ENCODE results near the gene PBX1.

The PBX1 gene

DNA sequence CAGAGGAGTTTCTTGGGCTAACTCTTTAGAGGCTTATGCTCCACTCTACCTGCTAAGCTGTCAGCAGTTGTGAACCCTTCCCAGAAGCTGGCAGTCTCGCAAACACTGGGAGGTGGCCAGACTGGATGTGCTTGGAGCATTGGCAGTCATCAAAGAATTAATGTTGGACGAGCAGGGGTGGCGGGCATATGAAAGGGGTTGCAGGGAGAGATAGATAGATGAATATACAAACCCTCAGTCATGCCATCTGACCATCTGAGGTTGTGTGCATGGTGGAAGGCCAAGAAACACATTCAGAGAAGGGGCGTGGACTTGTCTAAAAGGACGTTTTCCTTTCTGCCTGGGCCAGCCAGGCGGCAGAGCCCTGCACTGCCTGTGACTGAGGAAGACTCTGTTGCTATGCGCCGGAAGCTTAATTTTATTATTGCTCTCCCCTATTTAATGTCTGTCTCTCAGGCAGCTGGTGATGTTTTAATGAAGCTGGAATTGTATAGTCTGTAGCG, 164.4 kb downstream of the PBX1 start:
- no peak for DNase-seq (ENCODE audit: low spot score)

DNA sequence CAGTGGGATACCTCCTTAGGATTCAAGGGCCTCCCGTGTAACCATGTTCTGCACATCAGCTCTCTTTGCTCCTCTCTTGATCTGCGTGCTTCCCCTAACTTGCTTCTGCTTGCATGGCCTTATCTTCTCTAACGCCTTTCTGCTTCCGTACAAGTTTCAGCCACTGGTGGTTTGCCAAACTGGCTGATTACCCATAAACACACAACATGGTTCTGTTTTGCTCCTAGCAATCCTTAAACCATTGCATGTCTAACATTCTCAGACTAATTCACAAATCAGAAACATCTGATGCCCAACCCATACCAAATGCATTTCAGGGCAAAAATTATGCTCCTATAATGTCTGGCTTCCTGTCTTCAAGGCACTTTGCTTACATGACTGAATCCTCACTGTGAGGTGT, 166.4 kb downstream of the PBX1 start:
- DNase-seq (ENCODE audit: low spot score), result peak; percentile 74

DNA sequence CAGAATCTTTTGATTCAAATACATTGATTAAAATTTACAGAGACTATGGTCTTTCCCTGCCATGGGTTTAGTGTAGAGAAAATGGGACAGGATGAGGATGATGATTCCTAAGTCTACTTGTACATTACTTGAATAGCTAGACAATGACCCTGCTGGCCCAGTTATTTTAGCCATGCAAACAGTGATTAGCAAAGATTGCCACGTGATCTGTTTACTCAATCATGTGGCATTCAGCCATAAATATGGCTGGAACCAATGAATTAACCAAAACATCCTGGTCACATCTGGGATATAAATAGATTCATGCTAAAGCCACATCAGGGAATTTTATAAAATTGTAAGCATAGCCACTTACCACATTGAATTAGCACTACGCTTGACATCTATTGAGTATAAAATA, 167.3 kb downstream of the PBX1 start:
- DNase-seq (ENCODE audit: low spot score), result peak; percentile 81

DNA sequence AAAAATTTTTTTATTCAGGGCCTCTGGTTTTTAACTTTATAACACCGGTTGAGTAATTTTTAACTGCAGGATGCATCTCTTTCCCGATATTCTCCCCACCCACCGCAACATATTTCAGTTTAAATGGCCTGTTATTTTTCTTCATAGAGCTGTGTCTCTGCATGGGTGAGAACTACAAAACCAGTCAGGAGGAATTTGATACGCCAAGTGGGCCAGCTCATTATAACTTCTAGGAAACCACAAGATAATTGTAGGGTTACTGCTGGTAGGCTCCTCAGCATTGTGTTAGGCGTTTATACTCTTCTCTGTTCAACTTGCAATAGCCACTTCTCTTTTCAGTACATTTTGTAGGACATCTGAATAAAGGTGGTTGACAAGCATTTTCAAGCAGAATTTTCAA, 169.7 kb downstream of the PBX1 start:
- DNase-seq (ENCODE audit: low spot score), result no peak

DNA sequence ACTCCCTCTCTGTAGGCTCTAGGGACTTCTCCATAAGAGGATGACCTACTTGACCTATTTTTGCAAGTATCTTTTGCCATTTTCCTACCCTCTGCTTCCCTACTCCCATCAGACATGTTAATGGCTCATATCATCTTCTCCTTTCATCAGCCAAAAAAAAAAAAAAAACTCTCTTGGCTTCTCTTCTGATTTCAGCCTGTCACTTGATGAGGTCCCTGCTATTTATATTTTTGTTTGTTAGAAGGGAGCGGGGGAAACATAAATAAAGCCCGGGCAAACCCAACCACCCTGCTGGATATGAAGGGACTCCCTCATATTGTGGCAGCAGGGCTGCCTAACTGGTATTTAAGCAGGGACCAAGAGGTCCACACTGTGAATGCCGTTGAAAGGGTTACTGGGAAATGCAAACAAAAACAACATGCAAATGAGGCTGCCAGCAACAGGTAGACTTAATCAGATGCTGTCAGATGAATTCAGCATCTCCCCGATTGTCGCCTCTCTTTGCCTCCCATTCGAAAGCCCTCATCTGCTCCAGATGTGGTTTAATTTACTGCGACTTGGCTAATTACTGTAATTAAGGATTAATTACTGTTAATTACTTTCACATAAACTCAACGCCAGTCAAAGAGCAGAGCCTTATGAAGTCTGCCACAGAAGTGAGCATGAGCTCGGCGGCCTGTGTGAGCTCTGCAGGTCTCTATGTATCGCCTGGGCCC, 172.3 kb downstream of the PBX1 start:
- DNase-seq (ENCODE audit: low spot score), result no peak

DNA sequence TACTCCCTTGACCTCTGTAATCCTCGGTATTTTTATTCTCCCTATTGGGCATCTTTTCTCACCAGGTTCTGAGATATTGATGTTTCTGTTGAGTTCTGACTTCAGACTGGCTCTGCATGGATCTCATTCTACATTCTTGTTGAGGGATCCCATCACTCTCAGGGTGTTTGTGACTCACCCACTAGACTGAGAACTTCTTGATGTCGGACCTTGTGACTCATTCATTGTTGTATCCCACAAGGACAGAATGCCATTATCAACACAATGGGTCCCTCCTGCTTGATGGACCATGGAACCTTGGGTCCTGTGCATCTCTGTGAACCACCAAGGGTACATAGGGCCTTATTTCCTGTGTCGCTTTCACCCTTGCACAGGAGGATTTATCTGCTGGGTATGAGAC, 174.1 kb downstream of the PBX1 start:
- DNase-seq (ENCODE audit: low spot score), result peak; percentile 55

DNA sequence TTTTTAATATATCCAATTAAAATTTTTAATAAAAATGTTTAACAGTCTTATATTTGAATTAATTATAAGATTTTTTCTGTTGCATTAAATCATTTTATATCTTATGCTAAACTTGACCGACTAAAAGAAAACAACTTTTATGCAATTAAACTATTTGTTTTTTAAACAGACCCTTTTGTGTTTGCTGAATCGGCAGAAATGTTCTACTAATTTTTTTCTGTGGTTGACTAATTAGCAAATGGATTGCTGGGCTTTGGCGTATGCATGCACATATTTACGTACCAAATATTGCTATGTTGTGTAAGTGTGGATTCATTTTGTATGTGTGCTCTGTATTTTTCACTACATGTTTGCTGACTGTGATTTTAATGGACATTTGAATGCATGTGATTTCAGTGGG, 174.8 kb downstream of the PBX1 start:
- DNase-seq (ENCODE audit: low spot score), result no peak

DNA sequence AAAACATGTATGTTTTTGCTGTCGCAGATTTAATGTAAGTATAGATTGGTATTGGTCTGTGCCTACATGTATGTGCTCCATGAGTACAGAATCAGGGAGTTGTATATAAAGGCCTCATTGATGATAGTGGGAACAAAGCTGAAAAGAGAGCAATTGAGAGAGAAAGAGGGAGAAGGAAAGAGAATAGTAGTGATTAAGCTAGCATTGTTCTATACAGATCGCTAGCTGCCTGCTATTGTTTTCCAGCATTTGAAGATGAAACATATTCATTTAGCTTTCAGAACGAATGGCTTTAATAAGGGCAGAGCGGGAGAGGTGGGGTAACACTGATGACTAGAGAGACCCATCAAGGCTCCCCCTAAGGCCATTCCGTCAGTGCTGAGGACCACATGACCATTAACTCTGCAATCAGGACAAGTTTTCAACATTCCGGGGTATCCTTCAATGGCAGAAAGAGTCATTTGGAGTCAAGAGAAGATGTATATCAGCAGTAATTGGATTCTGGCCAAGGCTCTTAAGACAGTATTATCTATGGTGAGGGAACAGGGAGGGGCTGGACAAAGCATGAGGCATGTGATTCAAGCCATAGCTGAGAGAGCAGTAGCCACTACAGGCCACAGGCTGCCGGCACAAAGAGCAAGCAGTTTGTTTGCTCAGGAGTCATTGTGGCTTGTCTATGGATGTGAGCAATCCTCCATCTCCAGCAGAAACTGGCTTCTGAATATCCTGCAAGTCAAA, 176.5 kb downstream of the PBX1 start:
- DNase-seq (ENCODE audit: low spot score), result no peak

DNA sequence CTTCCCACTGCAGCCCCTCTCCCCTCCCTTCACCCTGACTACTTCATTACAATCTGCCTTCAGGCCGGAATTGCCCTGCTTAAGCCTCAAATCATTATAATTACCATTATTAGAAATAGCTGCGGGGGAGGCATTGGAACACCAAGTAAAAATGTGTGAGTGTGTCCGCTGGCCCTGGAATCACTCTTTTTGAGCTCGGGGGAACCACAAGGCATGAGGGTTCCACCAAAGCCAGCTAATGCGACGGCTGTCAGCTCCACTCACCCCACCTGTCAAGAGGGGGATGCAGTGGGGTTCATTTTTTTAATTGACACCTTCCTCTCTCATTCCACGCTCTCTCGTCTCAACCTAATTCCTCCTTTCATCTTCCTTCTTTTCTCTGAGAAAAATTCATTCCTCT, 177.2 kb downstream of the PBX1 start:
- no peak for DNase-seq (ENCODE audit: low spot score)

DNA sequence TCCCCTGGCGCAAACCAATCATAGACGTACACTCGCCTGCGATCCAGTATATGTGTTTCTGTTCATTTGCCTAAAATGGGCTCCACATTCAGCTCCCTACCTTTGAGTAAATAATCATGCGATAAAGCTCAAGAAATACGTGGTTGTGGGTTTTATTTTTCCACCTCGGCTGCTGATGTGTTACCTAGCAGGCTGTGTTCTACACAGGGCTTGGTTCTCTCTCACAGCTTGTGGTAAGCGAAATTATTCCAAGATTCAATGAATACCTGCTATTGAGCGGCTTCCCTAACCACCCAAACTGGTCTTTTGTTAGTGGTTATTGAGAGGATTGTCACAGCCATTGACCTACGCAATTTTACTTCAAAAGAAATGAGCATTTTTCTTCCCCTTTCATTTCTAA, 180.2 kb downstream of the PBX1 start:
- DNase-seq (ENCODE audit: low spot score), result no peak

DNA sequence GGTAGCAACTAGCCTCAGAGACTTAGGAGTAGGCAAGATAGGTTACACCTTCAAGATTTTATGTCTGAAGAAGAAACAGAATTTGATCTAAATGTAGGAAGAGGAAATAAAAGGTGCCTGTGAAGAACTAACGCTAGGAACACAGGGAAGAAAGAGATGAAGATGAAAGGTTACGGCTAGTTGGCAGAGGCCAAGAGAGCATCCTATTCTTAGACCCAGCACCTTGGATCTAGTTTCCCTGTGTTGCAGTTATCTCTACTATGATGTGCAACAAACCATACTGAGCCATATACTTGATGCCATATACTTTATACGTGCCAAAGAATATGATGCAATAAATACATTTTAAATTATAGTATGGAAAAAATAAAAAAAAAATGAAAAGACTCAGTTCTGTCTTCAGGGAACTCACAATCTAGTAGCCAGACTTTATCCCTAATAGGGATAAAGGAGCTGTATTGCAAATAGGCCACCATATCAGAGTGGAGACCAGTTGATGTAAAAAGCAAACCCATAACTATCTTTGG, 181.1 kb downstream of the PBX1 start:
- DNase-seq (ENCODE audit: low spot score), result no peak

DNA sequence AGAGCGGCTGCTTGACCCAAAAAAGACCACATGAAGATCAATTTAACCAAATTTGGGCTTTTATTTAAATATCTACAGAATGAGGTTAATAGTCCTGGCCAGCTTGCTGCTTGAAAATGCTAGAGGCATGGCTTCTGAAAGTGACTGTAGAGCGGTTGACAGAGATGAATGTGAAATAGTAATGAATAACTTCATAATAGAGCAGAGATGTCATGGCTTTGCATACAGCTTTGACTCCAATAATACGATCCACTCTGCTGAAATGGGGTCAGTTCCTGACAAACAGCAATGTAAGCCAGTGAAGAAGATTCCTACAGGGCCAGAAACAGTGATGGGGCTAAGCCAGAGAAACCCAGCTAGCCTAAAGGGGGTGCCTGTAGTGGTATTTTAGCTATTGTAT, 183.8 kb downstream of the PBX1 start:
- no peak for DNase-seq (ENCODE audit: low spot score)

DNA sequence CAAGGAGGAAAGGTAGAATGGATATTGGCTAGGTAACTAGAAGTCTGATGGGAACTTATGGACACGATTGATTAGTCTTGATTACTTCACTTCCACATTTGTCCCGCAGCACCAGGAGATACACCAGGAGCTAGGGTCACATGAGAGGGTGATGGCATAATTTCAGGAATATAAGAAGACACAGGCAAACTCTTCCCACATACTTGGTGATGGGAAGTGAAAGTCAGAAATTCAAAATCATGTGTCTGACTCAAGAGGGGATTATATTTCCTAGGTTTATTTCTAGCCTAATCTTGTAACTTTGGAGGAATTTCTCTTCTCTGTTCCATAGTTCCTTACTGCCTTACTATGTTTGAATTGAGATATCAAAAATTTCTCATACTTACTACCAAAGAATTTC, 185.0 kb downstream of the PBX1 start:
- no peak for DNase-seq (ENCODE audit: low spot score)

DNA sequence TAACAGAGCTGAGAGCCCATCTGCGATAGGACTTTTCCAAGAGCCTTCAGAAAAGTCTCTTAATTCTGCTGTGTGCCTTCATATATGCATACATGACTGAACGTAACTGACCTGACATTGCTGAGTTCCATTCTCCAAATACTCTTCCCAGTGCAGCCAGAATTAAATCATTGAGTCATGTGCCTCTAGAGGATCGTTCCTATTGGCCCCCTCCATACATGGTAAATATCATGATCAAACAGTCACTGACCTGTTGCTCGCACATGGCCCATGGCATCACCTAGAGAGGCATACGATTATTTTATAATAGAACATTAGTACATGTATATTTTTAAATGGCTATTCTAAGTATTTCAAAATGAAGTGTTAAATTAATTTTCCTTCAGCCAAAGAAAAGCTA, 186.8 kb downstream of the PBX1 start:
- no peak for DNase-seq (ENCODE audit: low spot score)

DNA sequence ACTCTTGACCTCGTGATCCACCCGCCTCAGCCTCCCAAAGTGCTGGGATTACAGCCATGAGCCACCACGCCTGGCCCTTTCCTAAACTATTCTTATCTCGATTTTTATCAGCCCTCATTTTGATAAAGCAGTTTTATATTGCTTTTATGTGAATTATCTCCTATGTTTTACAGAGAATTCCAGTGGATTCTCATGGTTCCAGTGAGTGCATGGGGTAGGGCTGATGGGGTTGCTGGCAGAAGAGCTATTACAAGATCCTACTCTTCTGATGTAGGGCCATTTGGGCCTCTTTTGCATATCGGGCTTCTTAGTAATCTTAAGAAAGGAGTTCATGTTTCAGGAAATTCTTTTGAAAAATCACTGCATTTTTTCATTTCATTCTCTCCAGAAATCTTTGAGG, 187.6 kb downstream of the PBX1 start:
- DNase-seq (ENCODE audit: low spot score), result no peak

DNA sequence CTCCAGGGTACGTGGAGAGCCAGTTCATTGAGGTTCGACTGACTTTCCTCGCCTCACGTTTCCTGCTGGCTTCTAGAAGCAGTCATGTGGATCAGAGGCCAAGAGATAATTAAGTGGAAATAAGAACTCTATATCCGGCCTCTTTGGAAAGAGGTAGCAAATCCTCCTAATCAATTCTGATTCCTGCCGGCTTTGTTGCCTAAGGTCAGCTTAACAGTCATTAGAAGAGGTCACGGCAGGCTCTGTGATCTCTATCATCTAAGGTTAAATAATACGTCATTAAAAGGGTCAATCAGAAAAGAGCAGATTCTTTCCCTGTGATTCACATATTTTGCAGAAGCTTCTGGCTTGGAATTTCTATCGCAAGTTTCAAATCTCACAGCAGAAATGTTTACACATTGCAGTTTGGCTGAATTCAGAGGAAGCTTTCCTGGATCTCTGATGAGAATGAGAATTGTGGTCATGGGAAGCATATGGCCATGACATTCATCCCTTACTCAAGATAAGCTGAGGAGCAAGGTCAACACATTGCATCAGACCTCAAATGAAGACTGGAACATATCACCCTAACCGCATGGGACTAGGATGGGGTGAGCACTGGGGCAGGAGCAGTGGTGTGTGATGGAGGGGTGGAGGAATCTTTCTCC, 189.4 kb downstream of the PBX1 start:
- peak; percentile 78 for DNase-seq (ENCODE audit: low spot score)

DNA sequence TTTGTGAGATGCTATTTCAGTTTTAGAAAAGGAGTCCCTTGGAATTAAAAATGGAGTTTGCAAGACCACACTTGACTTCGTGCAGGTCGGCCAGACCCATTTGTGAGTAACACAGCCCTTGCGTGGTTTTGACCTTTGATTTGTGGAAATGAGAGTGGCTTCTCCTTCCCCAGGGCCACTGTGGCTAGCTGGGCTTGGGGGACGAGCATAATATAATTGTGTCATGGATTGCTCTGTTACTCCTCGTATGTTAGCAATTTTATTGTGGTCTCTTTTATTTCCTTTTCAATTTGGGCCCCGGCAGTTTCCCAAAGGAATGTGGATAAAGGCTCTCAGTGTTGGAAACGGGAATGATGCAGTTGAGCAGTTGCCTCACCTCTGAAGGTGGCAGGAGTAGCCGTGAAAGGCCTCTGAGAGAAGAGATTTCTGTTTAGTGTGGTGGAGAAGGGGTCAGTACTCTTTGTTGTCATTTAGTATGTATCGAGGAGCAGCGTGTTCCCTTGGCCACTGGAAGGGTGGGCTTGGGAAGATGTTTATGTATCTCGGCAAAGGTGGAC, 194.6 kb downstream of the PBX1 start:
- peak; percentile 21 for DNase-seq (ENCODE audit: low spot score)

DNA sequence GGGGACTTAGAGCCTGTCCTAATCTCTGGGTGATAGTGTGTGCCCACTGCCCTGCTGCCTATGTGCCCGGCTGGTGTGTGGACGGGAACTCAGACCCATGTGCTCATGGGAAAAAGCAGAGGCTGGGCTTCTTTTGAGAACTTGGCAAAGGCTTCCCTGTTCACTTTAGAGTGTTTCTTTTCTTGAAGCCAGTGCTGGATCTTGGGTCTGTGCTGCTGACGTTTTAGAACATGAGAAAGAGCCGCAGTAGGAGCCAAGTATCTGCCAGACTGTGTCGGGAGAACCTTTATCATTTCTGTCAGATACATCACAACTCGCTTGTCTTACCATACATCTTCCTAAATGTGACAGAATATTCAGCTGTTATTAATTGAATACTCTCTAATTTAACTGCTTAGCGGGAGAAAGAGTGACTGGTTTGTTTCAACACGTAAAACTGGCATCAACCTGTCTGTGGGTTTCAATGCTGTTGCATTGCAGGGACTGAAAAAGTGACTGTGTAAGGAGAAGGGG, 195.2 kb downstream of the PBX1 start:
- peak; percentile 42 for DNase-seq (ENCODE audit: low spot score)

DNA sequence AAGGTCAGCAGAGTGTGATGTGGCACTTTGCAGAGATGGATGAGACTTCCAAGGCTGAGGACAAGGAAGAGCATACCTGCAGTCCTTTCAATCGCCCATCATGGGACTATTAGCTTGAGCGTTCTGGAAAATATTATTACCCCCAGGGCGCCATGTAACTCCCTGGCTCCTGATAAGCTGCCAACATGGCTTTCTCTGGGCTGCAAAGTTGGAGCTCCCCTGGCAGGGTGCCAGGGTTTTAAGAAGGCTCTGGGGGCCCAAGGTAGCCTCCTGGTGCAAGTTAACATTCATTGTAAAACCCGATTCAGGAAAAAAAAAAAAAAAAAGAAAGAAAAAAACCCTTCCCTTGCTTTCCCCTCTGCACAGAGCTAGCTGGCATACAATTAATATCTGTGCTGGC, 196.7 kb downstream of the PBX1 start:
- no peak for DNase-seq (ENCODE audit: low spot score)

DNA sequence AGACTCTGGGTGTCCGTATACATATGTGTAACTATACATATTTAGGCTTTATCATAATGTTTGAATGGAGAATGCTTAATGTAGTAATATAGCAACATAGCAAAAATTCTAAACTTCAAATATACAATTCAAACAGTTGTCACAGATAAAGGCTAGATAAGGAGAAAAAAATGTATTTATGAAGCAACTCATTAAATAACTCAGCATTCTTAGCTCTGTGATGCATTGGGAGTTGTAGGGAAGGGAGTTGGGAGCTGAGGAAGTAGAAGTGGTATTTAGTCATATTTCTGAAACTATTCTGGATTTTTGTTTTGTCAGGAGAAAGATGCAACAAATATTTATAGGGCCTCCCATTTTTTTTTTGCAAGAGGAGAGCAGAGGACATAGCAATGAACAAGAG, 197.8 kb downstream of the PBX1 start:
- DNase-seq (ENCODE audit: low spot score), result no peak

DNA sequence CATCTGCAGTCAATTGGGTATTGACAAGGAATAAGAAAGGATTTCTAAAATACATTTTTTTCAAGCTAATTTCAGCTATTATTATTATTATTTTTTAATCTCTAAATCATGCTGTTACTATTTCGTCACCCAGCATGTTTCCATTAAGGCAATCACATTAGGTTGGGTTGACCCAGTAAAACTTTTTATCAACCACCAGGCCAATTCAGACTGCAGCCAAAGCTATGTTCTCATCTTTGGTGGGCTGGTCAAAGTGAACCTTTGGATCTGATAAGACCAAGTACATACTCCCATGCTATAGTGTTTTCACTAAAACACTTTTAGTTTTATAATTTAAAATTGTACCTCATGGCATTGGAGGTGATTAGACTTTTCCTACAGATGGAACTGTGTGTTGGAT, 198.6 kb downstream of the PBX1 start:
- DNase-seq (ENCODE audit: low spot score), result no peak

DNA sequence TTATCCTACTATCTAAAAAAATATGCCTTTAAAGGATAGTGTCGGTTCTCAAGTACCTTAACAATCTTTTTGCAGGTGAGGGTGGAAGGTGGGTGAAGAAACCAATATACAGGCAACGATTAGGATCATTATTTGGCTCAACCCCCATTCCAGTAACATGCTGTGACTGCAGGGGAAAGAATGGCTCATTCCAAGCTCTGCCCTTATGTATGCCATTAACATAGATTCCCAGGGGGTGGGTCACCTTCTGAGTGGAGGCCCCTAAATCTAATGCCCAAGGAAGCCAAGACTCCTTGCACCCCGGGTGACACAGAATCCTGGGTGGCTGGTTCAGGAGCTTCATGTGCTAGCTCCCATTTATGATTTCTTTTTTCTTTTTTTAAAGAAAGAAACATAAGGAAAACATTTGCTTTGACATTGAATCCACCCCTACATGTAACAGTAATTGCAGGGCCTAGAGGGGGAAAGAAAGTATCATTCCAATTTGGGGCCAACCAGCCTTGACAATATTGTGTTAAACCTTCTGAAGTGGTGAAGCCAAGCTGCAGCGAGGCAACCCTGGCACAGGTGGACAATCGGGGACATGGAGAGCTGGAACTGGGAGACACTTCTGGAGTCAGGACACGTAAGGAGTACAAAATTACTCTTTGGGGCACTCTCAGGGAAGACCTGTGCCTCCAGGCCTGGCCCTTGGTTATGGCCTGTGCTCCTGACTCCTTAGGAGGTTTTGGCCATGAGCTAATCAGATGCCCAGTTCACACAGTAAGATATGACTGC, 200.3 kb downstream of the PBX1 start:
- no peak for DNase-seq (ENCODE audit: low spot score)

Measured in AG08395 (cell line).